ENCODE measurements around the gene CDK15.

Gene CDK15

DNA sequence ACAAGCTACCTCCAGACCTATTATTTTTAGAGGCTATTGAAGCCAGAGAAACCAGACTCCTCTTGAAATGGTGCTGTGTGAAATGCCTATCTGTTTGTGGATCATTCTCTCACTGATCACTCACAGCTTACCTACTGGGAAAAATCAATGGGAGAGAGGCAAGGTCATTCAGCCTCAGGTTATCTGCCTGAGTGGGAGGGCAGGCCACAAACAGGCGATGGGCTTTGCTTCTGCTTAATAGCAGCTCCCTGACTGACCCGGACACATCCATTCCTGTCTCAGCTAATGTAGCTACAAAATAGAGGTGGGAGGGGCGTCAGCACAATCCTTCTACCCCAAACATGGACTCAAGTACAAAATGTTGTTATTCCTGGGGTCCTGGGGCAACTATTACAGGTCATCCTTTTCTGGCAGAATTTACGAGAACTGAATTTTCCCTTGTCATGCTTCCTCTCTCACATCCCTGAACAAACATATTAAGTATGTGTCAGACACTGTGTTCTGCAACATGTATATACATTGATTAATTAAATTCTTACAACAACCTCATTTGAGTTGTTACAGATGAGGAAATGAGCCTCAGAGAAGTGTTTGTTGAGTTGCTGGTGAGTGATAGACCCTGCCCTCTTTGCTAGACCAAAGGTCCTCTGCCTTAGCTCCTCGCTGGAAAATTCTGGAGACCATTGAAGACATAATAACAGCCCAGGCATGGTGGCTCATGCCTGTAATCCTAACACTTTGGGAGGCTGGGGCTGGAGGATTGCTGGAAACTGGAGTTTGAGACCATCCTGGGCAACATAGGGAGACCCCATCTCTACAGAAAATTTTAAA lies 60.5 kb downstream of the CDK15 start:
- no peak for DNase-seq (ENCODE audit: low read depth in 2 of 2)

DNA sequence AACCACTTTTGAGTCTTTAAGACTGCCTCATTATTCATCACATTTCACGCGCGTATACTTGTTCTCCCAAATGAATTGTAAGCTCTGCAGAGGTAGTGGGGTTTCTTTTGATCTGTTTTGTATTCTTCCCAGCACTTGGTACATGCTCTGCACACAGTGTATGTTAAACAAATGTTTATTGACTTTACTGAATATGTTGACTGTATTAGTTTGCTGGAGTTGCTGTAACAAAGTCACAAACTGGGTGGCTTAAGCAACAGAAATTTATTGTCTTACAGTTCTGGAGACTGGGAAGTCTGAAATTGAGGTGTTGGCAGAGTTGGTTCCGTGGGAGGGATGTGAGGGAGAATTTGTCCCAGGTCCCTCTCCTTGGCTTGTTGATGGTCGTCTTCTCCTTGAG lies 65.1 kb downstream of the CDK15 start:
- no peak for DNase-seq (ENCODE audit: low read depth in 2 of 2)

DNA sequence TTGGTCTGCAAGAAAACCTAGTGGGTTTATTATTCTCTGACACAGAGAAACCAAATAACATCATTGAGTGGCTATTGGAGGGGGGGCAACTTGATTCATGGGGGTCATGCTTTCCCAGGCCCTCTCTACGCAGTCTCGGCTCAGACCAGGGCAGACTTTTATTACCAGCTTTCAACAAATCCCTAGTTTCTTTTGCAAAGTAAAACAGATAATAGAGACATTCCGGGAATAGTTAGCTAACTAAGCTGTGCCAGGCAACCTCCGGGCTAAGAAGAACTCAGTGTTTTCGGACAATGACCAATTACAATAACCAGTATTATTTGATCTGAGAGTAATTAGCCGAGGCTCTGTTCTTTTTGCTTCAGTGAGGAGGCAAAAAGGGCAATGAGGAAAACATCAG lies 66.3 kb downstream of the CDK15 start:
- no peak for DNase-seq (ENCODE audit: low read depth in 2 of 2)

DNA sequence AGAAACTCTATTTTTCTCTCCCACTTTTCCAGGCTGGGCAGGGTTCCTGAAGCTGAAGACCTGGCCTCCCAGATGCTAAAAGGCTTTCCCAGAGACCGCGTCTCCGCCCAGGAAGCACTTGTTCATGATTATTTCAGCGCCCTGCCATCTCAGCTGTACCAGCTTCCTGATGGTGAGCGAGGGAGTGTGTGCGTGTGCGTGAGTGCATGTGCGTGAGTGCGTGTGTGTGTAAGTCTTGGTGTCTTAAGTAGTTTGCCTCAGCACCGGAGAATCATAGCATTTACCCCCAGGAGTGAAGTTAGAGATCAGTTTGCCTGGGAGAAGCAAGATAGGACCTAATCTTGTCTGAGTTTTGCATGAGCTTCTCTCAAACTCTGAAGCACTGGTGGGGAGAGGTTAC lies 73.7 kb downstream of the CDK15 start:
- DNase-seq (ENCODE audit: low read depth in 2 of 2) = no peak

DNA sequence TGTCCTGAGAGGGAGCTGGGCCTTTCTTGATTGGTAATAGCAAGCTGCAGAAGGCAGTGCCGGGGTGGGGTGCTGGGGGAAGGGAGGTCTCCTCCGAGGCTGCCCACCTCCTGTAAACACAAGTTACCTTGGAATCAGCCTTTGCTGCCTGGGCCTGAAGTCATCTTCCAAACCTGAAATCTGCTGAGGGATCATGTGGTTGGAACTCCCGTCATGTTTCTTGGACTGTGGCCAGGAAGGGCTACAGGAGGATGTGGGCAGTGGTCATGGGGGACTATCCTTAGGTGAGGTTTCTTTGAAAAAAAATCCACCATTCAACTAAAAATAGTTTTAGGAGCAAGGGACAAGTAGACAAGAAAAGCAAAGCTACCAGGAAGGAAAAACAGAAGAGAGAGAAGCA lies 74.2 kb downstream of the CDK15 start:
- no peak for DNase-seq (ENCODE audit: low read depth in 2 of 2)

DNA sequence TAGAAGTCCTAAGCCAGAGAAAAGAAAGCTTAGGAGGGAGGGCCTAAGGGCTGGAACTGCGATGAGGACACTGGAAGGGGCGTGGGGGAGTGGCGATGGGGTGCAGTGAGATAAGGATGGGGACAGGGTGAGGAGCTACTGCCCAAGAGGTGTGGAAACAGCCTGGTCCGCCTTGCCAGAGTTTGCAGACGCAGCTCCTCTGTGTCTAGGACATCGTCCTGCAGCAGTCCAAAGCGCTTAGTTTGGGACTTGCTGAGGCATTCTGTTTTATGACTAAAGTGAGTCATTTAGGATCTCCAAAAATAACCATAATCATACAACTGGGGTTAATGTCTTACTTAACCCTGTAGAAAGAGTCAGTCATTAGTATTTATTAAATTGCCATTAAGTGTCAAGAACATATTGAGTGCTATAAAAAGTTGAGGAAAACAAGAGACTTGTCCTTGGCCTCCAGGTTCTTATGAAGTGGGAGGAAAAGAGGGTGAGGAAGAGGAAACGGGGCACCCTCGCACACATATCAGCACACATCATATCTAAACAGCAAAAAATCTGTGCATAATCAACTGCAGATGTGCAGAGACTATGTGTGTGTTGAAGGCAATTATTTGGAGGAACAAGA lies 74.8 kb downstream of the CDK15 start:
- DNase-seq (ENCODE audit: low read depth in 2 of 2) = no peak

DNA sequence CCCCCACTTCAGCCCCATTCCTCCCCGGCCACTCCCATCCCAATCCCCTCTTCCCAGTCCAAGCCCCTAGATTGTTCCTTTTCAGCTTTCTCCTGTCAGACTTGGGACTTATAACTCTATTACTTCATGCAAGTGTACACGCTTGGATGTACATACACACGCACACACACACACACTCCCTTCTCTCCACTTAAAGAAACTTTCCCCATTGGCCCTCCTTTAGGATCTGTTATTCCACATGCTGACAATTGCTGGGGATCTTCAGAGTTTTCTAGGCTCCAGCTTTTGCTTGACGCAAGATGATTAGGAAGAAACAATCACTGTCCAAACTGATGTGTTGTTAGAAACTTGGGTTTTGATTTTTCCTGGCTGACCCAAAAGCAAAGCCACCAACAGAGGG lies 75.4 kb downstream of the CDK15 start:
- no peak for DNase-seq (ENCODE audit: low read depth in 2 of 2)

DNA sequence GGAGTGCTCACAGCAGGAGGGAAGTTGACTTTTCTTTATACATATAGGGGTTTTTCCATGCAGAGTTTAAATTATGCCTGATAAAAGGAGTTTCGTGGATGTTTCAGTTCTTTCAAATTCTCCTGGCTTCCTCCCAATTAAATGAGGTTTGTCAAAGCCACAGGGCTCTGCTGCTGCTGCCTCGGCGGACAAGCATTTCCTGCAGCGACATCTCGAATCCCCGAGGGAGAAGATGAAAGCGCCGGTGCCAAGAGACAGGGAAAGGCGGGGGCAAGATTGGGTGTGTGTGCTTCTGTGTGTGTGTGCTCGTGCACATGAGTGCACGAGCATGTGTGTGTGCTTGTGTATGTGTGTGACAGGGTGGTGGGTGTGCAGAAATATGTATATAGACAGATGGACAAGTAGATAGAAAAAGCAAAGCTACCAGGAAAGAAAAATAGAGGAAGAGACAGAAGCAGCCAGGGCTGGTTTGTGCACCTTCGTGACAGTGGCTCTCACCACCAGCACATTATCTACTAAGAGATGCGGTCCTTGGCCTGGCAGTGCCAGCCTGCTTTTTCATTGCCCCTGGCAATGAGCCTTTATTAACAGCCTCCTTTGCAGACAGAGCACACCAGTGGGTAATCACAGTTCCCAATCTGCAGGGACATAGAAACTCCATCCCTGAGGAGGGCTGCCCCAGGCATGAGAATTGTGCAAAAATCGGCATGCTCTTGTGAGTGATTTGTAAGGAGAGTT lies 76.2 kb downstream of the CDK15 start:
- no peak for DNase-seq (ENCODE audit: low read depth in 2 of 2)

DNA sequence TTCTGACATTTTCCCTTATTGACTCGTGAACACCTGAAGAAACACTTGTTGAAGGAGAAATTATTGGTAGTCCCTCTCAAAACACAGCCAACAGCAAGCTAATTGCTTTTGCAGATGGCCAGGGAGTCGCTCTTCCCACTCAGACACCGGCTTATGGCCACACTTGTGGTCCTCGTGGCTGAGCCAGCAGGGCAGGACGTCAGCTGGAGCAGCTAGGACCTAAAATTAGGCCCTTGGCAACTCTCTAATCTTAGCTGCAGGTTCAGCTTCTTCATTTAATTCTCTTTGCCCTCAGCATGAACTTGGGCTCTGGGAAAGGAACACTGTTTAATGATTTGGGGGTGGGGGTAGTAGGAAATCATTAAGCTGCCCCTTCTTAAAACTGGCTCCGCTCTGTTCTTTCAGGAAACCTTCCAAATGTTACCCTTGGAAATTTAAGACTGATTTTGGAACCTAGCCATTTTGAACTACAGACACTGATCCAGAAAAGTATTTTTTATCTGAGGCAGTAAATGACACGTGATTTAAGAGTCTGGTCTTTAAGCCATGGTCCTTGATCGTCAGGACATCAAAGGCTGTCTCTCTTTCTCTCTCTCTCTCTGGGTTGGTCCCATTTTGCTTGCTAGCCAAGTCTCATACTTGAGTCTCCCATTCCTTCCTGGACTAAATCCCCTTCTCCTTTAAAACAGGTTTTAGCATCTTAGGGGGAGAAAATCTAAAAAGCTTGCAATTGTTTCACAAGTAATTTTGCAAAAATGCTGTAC lies 77.5 kb downstream of the CDK15 start:
- DNase-seq (ENCODE audit: low read depth in 2 of 2) = no peak

DNA sequence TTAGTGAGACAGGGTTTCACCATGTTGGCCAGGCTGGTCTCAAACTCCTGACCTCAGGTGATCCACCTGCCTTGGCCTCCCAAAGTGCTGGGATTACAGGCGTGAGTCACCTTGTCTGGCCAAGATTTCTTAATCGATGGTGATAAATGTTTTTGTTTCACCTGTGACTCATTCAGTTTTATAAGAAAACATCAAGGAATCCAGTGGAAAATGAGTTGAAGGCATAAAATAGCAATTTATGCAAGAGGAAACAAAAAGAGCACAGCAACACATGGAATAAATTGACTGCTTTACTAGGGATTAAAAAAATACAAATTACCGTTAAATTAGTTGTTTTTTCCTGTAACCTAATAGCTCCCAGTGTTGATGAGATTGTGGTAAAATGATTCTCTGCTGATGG lies 80.2 kb downstream of the CDK15 start:
- no peak for DNase-seq (ENCODE audit: low read depth in 2 of 2)

DNA sequence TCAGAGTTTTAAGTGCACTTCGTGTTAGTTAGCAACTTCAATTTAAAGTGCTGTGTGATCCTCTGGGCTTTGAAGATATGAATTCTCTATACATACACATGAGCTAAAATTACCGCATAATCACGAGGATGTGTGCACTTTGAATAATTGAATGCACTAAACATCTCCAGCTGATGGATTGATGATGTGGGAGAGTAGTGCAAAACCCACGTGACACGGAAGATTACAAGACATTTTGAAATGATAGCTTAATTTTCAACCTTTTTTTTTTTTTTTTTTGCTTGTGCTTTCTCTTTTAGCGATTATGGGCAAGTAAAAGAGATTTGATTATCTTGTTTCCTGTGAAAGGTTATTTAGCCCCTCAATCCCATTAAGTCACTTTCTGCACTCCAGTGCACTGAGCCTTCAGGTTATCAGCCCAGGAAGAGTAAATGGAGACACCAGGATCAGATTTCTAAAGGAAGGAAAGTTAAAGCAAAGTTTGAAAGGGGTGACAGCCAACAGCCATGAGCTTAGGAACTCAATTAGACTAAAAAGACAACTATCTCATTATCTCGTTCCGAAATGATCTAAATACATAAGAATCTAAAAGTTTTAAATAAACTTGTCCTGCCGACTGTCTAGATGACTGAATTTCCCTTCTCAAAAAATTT lies 81.6 kb downstream of the CDK15 start:
- no peak for DNase-seq (ENCODE audit: low read depth in 2 of 2)

DNA sequence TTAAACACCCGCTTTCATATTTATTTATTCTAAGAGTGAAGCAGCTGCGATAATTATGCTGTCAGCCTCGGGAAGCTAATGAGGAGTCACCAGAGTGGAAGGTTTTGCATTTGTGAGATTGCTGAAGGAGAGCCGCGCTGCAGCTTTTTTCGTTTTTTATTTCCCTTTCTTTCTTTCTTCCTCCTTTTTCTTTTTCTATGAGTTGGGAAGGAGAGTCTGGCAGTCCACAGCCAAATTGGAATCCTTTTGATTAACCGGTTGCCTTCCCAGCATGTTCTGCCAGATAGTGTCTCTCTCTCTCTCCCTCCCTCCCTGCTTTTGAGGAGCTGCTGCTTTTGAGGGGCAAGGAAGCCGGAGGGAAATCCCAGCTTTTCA lies 82.1 kb downstream of the CDK15 start:
- no peak for DNase-seq (ENCODE audit: low read depth in 2 of 2)

DNA sequence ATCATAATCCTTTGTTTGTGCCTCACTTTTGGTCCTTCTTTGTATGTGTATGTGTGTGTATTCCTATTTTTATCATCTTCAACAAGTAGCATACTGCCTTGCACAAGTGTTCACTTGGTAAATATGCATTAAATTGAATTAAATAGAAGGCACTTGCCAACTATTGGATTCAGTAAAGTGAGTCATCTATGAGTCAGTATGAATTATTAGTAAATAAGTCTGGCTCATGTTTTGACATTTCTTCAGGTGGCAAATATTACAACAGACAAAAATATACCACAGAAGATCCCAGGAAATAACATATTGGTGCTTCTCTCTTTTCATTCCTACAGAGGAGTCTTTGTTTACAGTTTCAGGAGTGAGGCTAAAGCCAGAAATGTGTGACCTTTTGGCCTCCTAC lies 84.1 kb downstream of the CDK15 start:
- DNase-seq (ENCODE audit: low read depth in 2 of 2) = no peak

DNA sequence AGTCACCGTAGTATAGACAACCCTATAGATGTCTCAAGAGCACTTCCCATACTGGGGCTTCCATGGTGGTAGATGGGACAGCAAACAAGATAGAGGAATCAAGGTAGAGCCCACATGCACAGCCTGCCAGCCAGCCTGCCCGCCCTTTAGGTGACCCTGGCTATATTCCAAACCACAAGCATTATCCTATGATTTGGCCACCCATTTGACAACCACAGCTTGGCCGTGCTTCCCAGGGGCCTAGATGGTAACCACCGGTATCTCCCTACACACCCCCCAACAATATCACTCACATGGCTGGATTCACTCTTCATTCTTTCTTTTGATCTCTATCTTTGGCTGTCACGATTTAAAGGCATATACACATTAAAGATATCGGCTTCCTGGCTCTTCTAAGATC lies 85.3 kb downstream of the CDK15 start:
- DNase-seq (ENCODE audit: low read depth in 2 of 2) = no peak

DNA sequence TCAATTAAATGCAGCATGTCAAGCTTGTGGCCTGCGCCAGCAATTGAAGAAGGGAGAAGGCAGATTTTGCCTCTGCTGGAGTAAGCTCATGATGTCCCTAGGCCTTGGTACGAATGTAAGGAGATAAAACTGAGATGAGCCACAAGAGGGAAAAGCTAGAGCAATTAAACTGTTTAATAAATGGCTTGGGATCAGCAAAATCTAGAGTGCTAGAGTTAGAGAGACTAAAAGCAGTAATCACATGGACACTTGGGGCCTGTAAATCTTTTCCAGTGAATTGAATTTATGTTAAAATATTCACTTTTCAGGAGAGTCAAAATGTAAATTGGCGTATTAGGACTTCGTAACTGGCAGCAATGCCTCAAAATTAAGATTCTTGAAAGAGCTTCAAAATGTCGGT lies 86.2 kb downstream of the CDK15 start:
- no peak for DNase-seq (ENCODE audit: low read depth in 2 of 2)

DNA sequence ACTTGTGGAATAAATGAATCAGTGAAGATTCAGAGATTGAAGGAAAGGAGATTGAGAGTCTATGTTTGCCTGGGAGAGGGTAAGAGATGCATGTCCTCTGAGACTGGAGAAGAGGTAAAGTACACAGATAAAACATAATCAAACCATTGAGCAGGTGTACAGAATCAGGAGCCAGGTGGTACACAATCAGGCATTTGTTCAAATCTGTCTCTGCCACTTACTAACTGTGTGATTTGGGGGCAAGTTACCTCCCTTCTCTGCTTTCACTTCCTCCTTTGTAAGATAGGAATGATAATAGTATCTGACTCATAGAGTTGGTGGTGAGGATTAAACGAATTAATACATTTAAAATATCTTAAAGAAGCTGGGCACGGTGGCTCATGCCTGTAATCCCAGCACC lies 94.0 kb downstream of the CDK15 start:
- DNase-seq (ENCODE audit: low read depth in 2 of 2) = no peak

DNA sequence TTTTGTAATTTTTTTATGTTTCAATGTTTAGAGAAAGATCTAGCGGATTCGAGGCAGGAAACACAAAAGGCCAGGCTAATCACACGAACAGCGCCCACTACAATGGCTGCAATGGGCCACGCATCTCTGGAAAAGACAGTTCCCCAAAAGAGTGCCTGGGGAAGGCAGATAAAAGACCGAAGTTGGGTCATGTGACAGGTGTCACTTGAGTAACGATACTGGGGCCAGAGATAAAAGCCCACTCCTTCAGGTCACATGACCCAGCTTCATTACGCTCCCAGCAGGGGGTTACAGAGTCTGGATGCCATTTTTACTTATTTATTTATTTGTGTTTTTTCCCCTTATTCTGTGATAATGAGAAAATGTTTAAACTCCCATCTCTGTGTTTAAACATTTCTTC lies 95.4 kb downstream of the CDK15 start:
- no peak for DNase-seq (ENCODE audit: low read depth in 2 of 2)

DNA sequence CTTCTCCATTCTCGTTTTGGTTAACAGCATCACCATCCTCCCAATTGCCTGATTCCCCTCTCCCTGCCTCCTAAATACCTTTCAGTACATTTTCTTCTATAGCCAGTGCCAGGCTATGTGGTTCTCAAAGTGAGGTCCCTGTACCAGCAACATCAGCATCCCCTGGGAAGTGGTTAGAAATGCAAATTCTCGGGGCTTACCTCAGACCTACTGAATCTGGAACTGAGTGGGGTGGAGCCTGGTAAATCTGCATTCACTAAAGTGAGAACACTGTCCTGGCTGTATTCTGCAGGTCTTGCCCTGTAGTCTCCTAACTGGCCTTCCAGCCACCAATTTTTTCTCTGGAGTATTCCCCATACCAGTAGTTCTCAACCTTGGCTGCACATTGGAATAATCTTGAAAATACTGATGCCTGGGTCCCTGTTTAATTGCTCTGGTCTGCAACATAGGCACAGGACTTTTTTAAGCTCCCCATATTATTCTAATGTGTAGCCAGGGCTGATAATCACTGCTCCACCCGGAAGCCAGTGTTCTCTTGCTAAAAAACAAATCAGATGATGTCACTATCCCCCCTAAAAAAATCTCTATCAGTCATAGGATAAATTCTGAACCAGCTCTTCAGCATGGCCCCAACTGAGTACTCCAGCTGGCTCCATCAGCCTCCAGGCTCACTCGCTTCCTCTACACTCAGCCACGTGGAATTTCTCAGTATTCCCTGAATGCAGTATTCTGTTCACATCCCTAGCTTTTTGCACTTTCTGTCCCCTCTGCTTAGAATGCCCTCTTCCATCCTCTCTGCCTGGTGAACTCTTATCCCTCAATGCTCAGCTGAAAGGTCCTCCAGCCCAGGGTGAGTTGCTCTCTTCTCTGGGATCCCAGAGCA lies 98.4 kb downstream of the CDK15 start:
- no peak for DNase-seq (ENCODE audit: low read depth in 2 of 2)

DNA sequence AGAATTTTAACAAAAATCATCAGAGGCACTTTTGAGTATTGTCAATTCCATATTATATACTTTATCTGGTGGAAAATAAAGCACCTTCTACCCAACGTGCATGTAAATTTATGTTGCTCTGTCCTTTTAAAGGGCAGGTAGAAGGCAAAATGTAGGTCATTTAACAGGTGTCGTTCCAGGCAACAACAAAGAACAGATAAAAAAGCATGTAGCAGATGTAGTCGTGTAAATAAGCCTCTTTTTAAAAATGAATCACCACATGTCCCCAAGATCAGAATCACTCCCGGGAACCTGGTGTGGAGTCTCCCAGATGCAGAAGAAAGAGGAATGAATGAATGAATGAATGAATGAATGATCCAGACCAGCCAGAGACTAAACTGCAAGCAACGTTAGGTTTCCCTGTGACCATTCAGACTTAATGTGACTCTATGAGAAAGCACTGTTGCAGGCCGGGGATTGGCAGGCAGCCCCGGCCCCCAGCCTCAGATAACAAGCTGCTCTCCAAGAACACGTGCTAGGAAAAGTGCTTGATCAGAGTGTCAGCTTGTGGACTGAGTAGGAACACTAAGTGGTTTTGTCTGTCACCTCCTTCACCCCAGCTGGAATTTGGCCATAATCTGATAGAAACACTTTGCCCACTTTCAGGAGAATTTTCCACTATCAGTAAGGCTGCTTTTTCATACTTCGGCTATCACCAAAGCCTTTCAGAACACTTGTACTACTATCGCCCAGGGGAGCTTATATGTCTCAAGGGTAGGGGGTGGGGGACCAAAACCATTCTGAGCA lies 100.6 kb downstream of the CDK15 start:
- DNase-seq (ENCODE audit: low read depth in 2 of 2) = no peak

DNA sequence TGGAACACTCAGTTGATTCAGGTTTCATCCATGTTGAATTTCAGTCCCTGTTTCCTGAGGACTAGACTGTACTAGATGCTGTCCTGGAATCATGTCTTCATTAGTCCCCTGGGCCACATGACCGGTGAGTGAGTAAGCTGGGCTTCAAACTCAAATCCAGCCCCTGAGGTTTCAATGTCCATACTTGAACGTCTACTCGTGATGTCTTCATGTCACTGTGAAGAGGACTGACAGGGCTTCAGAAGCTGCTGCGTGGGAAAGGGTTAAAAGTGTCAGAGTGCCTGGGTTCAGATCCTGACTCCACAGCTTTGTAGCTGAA lies 101.2 kb downstream of the CDK15 start:
- DNase-seq (ENCODE audit: low read depth in 2 of 2) = no peak
